CD4-positive, alpha-beta T cell treated with Interleukin-12 subunit alpha and Interleukin-12 subunit beta, for 1 hour (primary cell): ENCODE measurements around the gene CAPN12.

Experiments used
- DNase-seq: peaks from one replicate; pipeline ENCODE4 v3.0.0-alpha.2; 2020

The CAPN12 gene

GRCh38 chr19:38737281-38737865, 6.9 kb downstream of the CAPN12 start:
- DNase-seq: no peak

GRCh38 chr19:38736413-38737280, 7.6 kb downstream of the CAPN12 start:
- DNase-seq: peak; percentile 73

- peak; percentile 64 for DNase-seq
Observed at GRCh38 chr19:38736036-38736412, 8.2 kb downstream of the CAPN12 start.

- DNase-seq: peak; percentile 34
Observed at GRCh38 chr19:38735257-38735686, 9.0 kb downstream of the CAPN12 start.

GRCh38 chr19:38734426-38735256, 9.6 kb downstream of the CAPN12 start:
- DNase-seq: peak; percentile 43

- DNase-seq: no peak
Observed at GRCh38 chr19:38734176-38734425, 10.2 kb downstream of the CAPN12 start.

GRCh38 chr19:38733493-38734175, 10.6 kb downstream of the CAPN12 start:
- no peak for DNase-seq

- no peak for DNase-seq
Observed at GRCh38 chr19:38733241-38733492, 11.1 kb downstream of the CAPN12 start.

- no peak for DNase-seq
Observed at GRCh38 chr19:38731654-38732301, 12.5 kb downstream of the CAPN12 start.

- no peak for DNase-seq
Observed at GRCh38 chr19:38730731-38731589, 13.3 kb downstream of the CAPN12 start.

- DNase-seq: no peak
Observed at GRCh38 chr19:38730470-38730730, 13.9 kb downstream of the CAPN12 start.

GRCh38 chr19:38729653-38730469, 14.4 kb downstream of the CAPN12 start:
- peak; percentile 80 for DNase-seq

GRCh38 chr19:38728752-38729541, 15.3 kb downstream of the CAPN12 start:
- no peak for DNase-seq

- DNase-seq: no peak
Observed at GRCh38 chr19:38727868-38728660, 16.2 kb downstream of the CAPN12 start.

GRCh38 chr19:38727306-38727867, 16.9 kb downstream of the CAPN12 start:
- DNase-seq: no peak

- DNase-seq: peak; percentile 40
Observed at GRCh38 chr19:38726761-38727301, 17.4 kb downstream of the CAPN12 start.

GRCh38 chr19:38726284-38726673, 18.0 kb downstream of the CAPN12 start:
- no peak for DNase-seq

- no peak for DNase-seq
Observed at GRCh38 chr19:38725469-38726283, 18.6 kb downstream of the CAPN12 start.
